ENCODE results near the gene G6PC1. TPM values are rescaled to one million over a fixed set of nuclear protein-coding genes. Genes with fewer than 3 reads are reported as not detected.
"Not testable (repeated sequence)": the region's sequence is repeated elsewhere in the genome, so short reads cannot be mapped to it uniquely, and the experiment has no call there.

Gene G6PC1
- total RNA-seq, 1 donor: not detected

DNA sequence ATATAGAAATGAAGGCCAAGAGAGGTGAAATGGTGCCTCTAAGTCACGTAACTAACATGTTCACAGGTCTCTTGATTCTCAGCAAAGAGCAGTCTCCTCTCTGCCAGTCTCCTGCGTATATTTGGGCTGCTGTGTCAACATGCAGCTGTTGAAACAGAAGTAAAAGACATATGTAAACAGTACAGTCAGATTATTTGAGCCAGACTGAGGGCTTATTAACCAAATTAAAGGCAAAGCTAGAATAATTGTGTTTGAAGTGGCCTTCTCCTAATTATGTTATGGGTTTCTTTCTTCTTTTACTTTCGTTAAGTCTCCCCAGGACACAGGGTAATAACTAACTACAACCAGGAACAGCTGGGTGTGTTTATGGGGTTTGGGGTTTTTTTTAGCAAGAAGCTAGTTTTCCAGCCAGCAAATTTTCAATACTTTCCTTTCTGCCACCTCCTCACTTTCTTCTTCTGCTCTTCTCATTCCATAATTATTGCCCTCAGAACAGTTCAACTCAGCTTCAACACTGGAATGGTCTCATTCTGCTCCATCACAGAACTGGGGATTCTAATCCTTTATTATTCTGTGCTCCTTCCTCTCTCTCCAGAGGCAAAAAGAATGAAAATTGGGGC is 18.4 kb downstream of the G6PC1 start:
- no peak for DNase-seq (ENCODE audit: low read depth)
- no peak overlapping the region for H3K4me3 ChIP-seq (ENCODE audit: low read depth, low read length)
- TF ChIP-seq, protein P1, sequence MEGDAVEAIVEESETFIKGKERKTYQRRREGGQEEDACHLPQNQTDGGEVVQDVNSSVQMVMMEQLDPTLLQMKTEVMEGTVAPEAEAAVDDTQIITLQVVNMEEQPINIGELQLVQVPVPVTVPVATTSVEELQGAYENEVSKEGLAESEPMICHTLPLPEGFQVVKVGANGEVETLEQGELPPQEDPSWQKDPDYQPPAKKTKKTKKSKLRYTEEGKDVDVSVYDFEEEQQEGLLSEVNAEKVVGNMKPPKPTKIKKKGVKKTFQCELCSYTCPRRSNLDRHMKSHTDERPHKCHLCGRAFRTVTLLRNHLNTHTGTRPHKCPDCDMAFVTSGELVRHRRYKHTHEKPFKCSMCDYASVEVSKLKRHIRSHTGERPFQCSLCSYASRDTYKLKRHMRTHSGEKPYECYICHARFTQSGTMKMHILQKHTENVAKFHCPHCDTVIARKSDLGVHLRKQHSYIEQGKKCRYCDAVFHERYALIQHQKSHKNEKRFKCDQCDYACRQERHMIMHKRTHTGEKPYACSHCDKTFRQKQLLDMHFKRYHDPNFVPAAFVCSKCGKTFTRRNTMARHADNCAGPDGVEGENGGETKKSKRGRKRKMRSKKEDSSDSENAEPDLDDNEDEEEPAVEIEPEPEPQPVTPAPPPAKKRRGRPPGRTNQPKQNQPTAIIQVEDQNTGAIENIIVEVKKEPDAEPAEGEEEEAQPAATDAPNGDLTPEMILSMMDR (IDR thresholded peaks at IDR 0.05; ENCODE audit: insufficient read depth, low read depth, low read length): no peak

DNA sequence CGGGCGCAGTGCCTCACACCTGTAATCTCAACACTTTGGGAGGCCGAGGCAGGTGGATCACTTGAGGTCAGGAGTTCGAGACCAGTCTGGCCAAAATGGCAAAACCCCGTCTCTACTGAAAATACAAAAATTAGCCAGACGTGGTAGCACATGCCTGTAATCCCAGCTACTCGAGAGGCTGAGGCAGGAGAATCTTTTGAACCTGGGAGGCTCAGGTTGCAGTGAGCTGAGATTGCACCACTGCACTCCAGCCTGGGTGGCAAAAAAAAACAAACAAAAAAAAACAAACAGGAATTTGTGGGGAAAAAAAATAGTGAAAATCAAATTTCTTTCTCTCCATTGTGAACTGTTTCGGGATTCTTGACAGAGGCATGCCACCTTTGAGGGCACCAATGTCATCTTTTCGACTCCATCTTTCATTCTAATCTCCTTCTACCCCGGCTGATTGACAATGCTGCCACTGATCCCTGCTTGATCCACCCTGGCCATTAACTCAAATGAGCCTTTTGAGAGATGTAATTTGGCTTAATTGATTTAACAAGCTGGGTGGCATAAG is 19.0 kb downstream of the G6PC1 start:
- DNase-seq (ENCODE audit: low read depth); H3K4me3 ChIP-seq (ENCODE audit: low read depth, low read length): not testable (repeated sequence)

DNA sequence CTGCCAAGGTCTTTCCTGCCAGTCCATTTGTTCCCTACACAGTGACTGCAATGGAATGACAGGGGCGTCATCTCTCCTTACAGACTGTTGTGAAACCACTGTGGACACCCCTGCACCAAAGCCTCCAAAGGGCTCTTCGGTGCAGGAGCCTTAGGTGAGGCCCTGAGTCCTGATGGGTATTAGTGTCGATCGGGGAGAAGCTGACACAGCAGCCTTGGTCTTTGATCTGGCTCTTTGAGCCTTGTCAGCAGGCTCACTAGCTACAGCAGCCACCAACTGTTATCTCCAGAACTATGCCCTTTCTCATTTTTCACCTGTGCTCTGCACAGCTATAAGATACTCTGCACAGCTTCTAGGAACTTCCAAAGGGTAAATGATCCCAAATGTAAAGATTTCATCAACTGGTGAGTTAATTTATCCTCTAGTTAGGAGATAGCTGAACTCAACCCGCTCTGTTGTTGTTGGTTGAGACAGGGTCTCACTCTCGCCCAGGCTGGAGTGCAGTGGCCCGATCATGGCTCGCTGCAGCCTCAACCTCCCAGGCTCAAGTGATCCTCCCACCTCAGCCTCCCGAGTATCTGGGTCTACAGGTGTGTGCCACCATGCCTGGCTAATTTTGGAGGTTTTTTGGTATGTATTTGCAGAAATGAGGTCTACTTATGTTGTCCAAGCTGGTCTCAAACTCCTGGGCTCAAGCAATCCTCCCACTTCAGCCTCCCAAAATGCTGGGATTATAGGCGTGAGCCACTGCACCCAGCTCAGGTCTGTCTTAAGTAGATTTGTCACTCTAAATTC is 19.7 kb downstream of the G6PC1 start:
- no peak overlapping the region for H3K4me3 ChIP-seq (ENCODE audit: low read depth, low read length)
- TF ChIP-seq, protein P1 (IDR thresholded peaks at IDR 0.05; ENCODE audit: insufficient read depth, low read depth, low read length): no peak
- no peak for DNase-seq (ENCODE audit: low read depth)

DNA sequence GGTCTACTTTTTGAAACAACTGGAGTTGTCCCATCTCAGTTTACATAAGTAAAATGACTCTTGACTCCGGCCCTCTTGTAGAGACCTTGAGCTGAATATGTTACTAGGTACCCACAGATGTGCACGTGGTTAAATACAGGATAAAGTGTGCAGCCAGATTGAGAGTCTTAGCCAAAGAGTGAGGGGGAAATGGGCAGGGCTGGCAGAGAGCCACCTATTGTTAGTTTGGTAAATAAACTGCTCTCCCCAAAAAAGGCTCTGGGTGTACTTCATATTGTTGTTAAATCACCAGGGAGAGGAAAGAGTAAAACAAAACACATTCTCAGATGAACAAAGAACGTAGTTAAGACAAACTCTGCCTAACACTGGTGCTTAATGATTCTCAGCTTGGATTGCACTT is 20.3 kb downstream of the G6PC1 start:
- DNase-seq (ENCODE audit: low read depth): no peak
- no peak overlapping the region for H3K4me3 ChIP-seq (ENCODE audit: low read depth, low read length)
- TF ChIP-seq, protein P1 (IDR thresholded peaks at IDR 0.05; ENCODE audit: insufficient read depth, low read depth, low read length): no peak

DNA sequence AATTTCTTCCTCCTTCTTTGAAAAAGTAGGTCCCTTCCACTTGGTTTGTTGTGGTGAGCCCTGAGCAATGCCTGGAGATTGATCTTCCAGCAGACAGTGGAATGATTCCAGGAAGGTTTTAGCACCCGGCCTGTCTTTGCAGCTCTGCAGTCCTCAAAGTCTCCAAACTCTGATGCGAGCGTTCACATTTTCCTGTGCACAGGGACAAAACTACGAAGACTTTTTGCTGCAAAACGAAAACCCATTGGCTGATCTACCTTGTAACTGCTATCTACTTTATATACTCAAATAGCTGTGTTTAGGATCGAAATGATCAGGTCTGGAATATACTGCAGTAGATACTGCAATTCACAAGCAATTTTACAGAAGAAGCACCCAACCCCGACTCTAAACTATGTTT is 21.7 kb downstream of the G6PC1 start:
- DNase-seq (ENCODE audit: low read depth): no peak
- TF ChIP-seq, protein P1 (IDR thresholded peaks at IDR 0.05; ENCODE audit: insufficient read depth, low read depth, low read length): no peak
- no peak overlapping the region for H3K4me3 ChIP-seq (ENCODE audit: low read depth, low read length)

DNA sequence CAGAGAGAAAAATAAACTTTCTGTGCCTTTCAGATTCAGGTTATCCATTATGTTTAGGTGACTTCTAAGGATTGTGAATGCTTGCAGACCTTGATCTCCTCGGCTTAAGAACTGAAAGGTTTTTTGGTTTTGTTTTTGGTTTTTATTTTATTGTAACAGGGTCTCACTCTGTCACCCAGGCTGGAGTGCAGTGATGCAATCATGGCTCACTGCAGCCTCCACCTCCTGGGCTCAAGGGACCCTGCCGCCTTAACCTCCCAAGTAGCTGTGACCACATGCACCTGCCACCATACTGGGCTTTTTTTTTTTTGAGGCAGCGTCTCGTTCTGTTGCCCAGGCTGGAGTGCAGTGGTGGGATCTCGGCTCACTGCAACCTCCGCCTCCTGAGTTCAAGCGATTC is 22.9 kb downstream of the G6PC1 start:
- DNase-seq (ENCODE audit: low read depth); H3K4me3 ChIP-seq (ENCODE audit: low read depth, low read length): not testable (repeated sequence)

DNA sequence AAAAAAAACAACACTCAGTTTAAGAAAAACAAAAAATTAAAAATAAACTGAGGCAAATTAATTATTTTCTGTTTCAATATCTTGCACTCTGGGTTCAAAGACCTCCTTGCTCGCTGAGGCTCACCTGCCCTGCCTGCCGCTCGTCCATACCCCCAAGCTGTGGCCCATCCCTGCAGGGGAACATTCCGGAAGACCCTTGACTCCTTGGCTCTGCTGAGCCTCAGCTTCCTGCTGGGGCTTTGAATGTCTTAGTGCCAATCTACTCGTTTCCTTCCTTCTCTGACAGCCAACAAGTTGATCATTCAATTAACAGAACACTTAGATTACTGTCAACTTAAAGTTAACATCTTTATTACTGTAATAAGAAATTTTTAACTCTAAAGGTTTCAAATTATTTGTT is 24.3 kb downstream of the G6PC1 start:
- no peak for DNase-seq (ENCODE audit: low read depth)
- TF ChIP-seq, protein P1 (IDR thresholded peaks at IDR 0.05; ENCODE audit: insufficient read depth, low read depth, low read length): no peak
- H3K4me3 ChIP-seq (ENCODE audit: low read depth, low read length): no peak overlapping the region

Measured in fibroblast of villous mesenchyme (primary cell).